Stimulated activated CD8-positive, alpha-beta memory T cell treated with anti-CD3 and anti-CD28 coated beads, Interleukin-12 subunit alpha, Interleukin-12 subunit beta, amount 100 ng/mL, for 24 hours (primary cell): ENCODE data around the gene PRTFDC1.
"Not testable (repeated sequence)": the region's sequence is repeated elsewhere in the genome, so short reads cannot be mapped to it uniquely, and the experiment has no call there.

Source experiments
- DNase-seq: peaks from one replicate; pipeline ENCODE4 v3.0.0-alpha.2; 2020; ENCODE audit errors: extremely low read depth

Gene PRTFDC1

DNA sequence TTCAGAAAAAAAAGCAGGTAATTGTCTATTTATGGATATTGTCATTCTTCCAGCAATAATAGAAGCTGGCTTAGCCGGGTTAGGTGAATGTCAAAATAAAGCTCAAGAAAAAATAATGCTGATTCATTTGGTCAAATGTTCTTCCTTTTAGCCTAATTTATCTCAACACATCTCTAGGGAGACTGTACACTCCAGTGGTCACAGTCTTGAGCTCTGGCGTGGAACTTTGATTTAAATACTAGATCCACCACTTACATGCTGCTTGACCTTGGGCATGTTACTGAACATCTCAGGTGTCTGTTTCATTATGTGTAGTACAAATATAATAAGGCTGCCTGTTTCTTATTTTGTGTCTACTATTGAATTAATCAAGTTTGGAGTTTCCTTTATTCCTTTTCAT, 22.0 kb downstream of the PRTFDC1 start:
- no peak for DNase-seq

DNA sequence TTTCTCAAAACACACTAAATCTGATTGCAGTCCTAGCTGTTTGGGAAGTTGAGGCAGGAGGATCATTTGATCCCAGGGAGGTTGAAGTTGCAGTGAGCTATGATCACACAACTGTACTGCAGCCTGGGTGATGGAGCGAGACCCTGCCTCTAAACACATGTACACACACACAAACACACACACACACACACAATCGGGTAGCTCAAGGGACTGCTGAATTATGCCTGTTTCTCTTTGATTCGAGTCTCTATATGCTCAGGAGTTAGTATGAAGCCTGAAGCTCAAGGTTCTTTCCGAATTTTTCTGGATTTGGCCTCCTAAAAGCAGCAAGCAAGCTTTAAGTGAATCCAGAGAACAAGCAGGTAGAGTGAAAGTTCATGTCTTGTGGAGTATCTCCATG, 22.5 kb downstream of the PRTFDC1 start:
- DNase-seq, result no peak

GRCh38 chr10:24929056-24929544, 23.3 kb downstream of the PRTFDC1 start:
- no peak for DNase-seq

DNA sequence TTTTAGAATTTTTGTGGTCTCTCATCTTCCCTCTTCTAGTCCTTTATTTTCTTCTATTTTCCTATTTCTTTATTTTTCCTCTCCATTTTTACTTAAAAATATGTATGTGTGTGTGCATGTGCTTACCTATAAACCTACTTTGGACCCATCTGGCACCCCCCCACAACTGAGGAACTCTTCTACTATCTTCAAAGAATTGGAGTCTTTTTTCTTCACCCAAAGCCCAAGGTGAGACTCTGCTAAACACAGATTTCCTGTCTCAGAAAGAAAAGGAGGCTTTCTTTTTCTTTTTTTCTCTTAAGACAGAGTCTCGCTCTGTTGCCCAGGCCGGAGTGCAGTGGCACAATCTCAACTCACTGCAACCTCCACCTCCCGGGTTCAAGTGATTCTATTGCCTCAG, 24.2 kb downstream of the PRTFDC1 start:
- DNase-seq, result no peak

- no peak for DNase-seq
Measured at GRCh38 chr10:24926557-24926956, 25.8 kb downstream of the PRTFDC1 start.

GRCh38 chr10:24925799-24926198, 26.6 kb downstream of the PRTFDC1 start:
- DNase-seq, result no peak

- not testable (repeated sequence) for DNase-seq
Measured at GRCh38 chr10:24924483-24924882, 27.9 kb downstream of the PRTFDC1 start.

DNA sequence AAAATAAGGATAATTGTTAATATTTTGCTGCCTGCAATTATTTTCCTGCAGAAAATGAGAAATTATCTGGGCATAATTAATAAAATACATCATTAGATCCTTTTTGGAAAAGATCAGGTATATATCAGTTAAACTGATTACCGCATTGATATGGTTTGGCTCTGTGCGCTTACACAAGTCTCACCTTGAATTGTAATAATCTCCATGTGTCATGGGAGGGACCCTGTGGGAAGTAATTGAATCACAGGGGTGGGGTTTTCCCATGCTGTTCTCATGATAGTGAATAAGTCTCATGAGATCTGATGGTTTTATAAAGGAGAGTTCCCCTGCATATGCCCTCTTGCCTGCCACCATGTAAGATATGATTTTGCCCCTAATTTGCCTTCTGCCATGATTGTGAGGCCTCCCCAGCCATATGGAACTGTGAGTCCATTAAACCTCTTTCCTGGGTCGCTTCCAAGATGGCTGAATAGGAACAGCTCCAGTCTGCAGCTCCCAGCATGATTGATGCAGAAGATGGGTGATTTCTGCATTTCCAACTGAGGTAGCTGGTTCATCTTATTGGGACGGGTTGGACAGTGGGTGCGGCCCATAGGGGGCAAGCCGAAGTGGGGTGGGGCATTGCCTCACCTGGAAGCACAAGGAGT, 30.1 kb downstream of the PRTFDC1 start:
- DNase-seq, result not testable (repeated sequence)

DNA sequence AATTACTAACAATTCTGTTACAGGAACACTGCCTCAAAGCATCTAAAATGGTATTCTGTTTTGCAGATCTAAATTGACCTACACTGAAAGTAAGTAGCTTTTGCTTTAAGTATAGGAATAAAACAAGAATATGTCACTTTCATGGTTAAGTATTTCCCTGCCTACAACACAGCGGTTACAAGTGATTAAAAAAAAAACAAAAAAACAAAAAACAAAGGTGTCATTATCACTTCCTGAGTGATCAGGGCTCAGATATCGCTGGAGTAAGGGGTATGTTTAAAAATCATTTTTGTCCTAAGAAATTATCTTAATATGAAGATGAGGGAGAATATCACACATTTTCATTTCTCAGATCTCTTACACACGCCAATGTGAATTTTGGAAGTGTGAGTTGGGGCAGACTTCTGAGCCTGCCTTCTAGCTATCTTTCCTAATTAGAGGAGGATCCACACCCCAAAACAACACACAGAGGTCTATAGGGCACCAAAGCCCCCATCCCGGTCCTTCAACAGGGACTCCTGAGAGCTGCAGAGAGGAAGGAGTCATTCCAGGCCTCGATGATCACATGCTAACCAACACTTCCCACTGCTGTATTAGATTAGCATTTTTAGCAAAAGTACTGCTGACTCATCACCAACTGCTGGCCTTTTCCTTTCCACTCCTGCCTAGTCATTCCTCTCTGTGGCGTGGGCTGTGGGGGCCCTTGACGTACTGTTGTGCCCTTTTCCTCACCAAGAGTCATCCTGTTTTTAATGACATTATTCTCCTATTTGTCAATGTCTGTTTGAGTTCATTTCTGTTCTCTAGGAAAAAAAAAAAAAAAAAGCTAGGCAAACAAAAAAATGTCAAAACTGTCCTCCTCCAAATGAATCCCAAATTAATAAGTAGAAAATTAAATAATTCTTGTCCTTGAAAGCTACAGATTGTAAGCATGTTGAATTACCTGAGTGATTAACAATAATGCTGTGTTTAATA, 31.2 kb downstream of the PRTFDC1 start:
- DNase-seq, result peak; percentile 47

GRCh38 chr10:24920192-24920591, 32.2 kb downstream of the PRTFDC1 start:
- not testable (repeated sequence) for DNase-seq

- DNase-seq, result not testable (repeated sequence)
Measured at GRCh38 chr10:24919629-24920028, 32.8 kb downstream of the PRTFDC1 start.

GRCh38 chr10:24917979-24918378, 34.4 kb downstream of the PRTFDC1 start:
- DNase-seq, result no peak

- no peak for DNase-seq
Measured at GRCh38 chr10:24917493-24917892, 34.9 kb downstream of the PRTFDC1 start.

DNA sequence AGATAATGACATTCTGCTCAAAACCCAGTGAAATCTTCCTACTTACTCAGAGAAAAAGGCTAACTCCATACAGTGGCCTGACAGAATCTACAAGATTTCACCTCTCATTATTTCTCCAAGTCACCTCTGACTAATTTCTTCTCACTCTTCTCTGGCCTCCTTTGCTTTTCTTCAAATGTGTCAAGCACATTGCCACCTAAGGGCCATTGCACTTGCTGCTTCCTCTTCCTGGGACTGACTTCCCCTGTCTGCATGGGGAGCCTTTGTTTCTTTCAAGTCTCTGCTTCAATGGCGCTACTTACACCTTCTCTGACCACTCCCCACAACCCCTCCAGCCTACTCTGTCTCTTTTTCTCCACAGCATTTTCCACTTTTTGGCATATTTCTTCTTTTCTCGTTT, 36.0 kb downstream of the PRTFDC1 start:
- no peak for DNase-seq

GRCh38 chr10:24915304-24915703, 37.1 kb downstream of the PRTFDC1 start:
- DNase-seq, result no peak

DNA sequence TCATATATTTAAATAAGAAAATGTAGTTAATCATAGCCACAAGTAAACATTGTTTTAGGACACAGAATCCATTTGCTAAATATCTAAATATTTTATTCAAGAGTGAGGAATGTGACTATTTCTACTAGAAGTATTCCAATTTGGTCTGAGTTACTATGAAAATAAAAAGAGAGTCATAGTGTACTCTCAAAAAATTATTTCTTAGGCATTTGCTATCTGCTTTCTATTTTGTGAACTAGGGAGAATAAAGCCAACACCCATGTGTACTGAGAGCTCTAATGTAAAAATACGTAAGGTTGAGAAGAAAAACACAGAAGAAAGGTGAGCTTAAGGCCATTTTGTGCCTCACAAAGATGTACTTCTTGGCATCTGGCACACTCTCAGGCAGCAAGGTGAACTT, 38.3 kb downstream of the PRTFDC1 start:
- no peak for DNase-seq

GRCh38 chr10:24912215-24912614, 40.2 kb downstream of the PRTFDC1 start:
- DNase-seq, result no peak

DNA sequence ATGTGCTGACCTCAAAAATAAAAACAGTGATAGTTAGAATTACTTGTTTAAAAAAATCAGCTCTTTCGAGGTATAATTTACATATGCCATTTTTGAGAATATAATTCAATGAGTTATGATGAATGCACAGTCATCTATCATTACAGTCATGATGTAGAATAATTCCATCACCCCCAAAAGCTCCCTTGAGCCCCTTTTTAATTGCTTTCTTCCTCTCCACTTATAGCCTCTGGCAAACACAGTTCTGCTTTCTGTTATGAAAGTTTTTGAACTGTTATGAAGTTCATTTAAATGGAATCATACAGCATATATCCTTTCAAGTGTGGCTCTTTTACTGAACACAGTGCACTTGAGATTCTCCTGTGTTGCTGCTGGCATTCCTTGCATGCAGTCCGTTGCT, 41.4 kb downstream of the PRTFDC1 start:
- DNase-seq, result no peak

DNA sequence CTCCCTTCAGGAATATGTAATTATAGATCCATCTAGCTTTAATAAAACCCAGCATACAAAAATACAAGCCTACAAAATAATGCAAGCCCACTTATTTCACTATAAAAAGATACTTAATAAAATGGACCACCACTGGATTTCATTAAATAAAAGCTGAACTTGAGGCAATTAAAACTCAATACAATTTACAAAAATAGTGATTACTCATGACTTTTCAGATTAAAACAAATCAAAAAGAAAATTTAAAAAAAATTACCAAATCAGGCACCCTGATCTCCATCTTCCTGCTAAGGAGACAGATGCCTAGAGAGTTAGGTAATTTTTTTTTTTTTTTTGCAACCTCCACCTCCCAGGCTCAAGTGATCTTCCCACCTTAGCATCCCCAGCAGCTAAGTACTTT, 41.8 kb downstream of the PRTFDC1 start:
- DNase-seq, result no peak

DNA sequence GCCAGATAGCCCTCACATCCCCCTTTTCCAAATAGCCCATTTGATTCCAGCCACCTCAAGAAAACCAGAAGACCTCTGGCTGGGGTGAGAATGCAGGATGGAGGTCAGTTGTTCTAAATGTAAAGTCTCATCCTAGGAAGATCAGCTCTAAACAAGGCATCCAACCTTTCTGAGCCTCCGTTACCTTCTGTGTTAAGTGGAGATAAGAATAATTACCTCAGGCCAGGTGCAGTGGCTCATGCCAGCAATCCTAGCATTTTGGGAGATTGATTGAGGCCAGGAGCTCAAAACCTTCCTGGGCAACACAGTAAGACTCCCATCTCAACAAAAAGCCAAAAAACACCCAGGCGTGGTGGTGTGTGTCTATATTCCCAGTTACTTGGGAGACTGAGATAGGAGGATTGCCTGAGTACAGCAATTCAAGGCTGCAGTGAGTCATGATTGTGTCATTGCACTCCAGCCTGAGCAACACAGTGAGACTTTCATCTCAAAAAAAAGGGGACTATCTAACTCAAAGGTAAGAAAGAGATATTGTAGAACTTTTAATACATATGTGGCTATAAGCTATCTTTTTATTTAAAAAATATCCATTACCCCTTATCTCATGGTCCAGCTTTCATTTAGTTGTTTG, 43.5 kb downstream of the PRTFDC1 start:
- no peak for DNase-seq

DNA sequence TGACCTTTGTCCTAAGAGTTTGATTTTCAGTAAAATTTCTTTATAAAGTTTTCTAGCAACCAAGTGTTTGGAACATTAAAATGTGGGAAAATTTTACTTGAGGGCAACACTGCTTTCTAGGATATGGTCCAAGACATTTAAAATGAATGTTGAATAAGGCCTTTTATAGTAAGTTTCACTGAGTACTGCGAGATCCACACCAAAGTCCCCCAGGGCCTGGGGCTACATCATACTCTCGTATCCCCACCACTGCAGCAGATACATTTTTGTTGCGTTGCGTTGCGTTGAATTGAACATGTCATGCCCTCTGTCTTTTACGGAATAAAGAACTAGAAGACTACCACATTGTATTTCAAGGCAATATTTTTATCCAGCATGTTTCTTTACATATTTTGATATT, 44.5 kb downstream of the PRTFDC1 start:
- no peak for DNase-seq

DNA sequence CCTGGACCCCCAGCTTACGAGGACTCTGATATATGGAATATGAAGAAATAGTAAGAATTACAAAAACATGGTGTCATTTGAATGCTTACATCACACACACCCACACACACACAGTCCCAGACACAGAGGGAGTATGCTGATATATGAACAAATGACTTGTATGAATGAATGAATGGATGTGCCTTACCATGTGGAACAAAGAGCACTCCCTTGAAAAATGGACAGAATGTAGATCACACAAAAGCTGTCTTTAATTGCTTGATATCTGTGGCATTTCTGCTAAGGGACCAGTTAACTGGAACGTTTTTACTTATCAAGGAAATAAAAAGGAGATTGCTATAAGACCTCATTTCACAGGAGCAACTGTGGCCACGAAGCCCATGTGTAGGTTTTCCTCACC, 46.0 kb downstream of the PRTFDC1 start:
- DNase-seq, result no peak
